ENCODE measurements around the gene FOXC1. TPM values are rescaled to one million over a fixed set of nuclear protein-coding genes. Genes with fewer than 3 reads are reported as not detected.

Gene FOXC1
- total RNA-seq, 2 experiments from 2014 or later = 0.05 to 0.07 TPM

GRCh38 chr6:1610497-1611321 is 994 bp downstream of the FOXC1 start:
- intact Hi-C loops (cut with micrococcal nuclease) = no loop called here

GRCh38 chr6:1611322-1611571 is 1.5 kb downstream of the FOXC1 start:
- ChIA-PET CTCF (interaction anchor here (0.7 to 2.4 kb wide), 11 partner anchors 8 to 1024 kb away, joined by 3 to 9 read pairs (median 4); no protein-coding TSS in a partner anchor), POLR2A (no interaction called here)
- no peaks in the 10 kb centered on the region for H3K9me3 Mint-ChIP-seq
- DNase-seq = no peak
- H3K4me3 Mint-ChIP-seq = no peak overlapping the region
- intact Hi-C loops (cut with micrococcal nuclease) = no loop called here
- H3K36me3 Mint-ChIP-seq = peaks cover 6% of the 10 kb centered on the region
- H3K27ac Mint-ChIP-seq = no peak overlapping the region
- H3K27me3 Mint-ChIP-seq = peaks cover 61% of the 10 kb centered on the region
- peaks cover 41% of the 10 kb centered on the region for H3K4me1 Mint-ChIP-seq (ENCODE audit: low read depth)

More at GRCh38 chr6:1610497-1611321, 994 bp downstream of the FOXC1 start:
- Mint-ChIP-seq H3K4me1 (ENCODE audit: low read depth) (peaks cover 46% of the 10 kb centered on the region), H3K36me3 (peaks cover 6% of the 10 kb centered on the region), H3K9me3 (no peaks in the 10 kb centered on the region), H3K27me3 (peaks cover 61% of the 10 kb centered on the region), H3K4me3 (peak overlapping the region; percentile 59), H3K27ac (no peak overlapping the region)
- POLR2A ChIA-PET = no interaction called here
- CTCF ChIA-PET = interaction anchor here (0.7 to 2.4 kb wide), 10 partner anchors 9 to 918 kb away, joined by 3 to 8 read pairs (median 4); no protein-coding TSS in a partner anchor
- peak; percentile 35 for DNase-seq

- H3K36me3 Mint-ChIP-seq = peaks cover 6% of the 10 kb centered on the region
- peaks cover 60% of the 10 kb centered on the region for H3K27me3 Mint-ChIP-seq
- peaks cover 37% of the 10 kb centered on the region for H3K4me1 Mint-ChIP-seq (ENCODE audit: low read depth)
- CTCF ChIA-PET = interaction anchor here (0.5 to 2.4 kb wide), 11 partner anchors 8 to 1023 kb away, joined by 3 to 9 read pairs (median 4); no protein-coding TSS in a partner anchor
- H3K4me3 Mint-ChIP-seq = peak overlapping the region; percentile 69
- peak; percentile 17 for DNase-seq
- intact Hi-C loops (cut with micrococcal nuclease) = no loop called here
- H3K27ac Mint-ChIP-seq = no peak overlapping the region
- H3K9me3 Mint-ChIP-seq = no peaks in the 10 kb centered on the region
- POLR2A ChIA-PET = no interaction called here
Observed at GRCh38 chr6:1611572-1612298, 2.0 kb downstream of the FOXC1 start.

- H3K4me3 Mint-ChIP-seq = peak overlapping the region; percentile 69
Observed at GRCh38 chr6:1612299-1612973, 2.7 kb downstream of the FOXC1 start.

GRCh38 chr6:1612974-1613306 is 3.2 kb downstream of the FOXC1 start:
- H3K27ac Mint-ChIP-seq = no peak overlapping the region
- H3K9me3 Mint-ChIP-seq = no peaks in the 10 kb centered on the region
- POLR2A ChIA-PET = no interaction called here
- H3K4me1 Mint-ChIP-seq (ENCODE audit: low read depth) = peaks cover 25% of the 10 kb centered on the region
- no peak for DNase-seq
- intact Hi-C loops (cut with micrococcal nuclease) = no loop called here
- CTCF ChIA-PET = interaction anchor here (1.7 to 2.4 kb wide), 3 partner anchors 17 to 1022 kb away, joined by 8 to 9 read pairs (median 8); no protein-coding TSS in a partner anchor
- peaks cover 6% of the 10 kb centered on the region for H3K36me3 Mint-ChIP-seq
- H3K4me3 Mint-ChIP-seq = no peak overlapping the region
- H3K27me3 Mint-ChIP-seq = peaks cover 60% of the 10 kb centered on the region

More at GRCh38 chr6:1612299-1612973, 2.7 kb downstream of the FOXC1 start:
- Mint-ChIP-seq H3K4me1 (ENCODE audit: low read depth) (peaks cover 30% of the 10 kb centered on the region), H3K9me3 (no peaks in the 10 kb centered on the region), H3K27ac (no peak overlapping the region), H3K36me3 (peaks cover 6% of the 10 kb centered on the region), H3K27me3 (peaks cover 60% of the 10 kb centered on the region)
- CTCF ChIA-PET = interaction anchor here (0.5 to 2.4 kb wide), 8 partner anchors 10 to 1022 kb away, joined by 3 to 9 read pairs (median 4); no protein-coding TSS in a partner anchor
- POLR2A ChIA-PET = no interaction called here
- DNase-seq = no peak
- intact Hi-C loops (cut with micrococcal nuclease) = no loop called here

GRCh38 chr6:1613346-1613687 is 3.6 kb downstream of the FOXC1 start:
- Mint-ChIP-seq H3K36me3 (peaks cover 6% of the 10 kb centered on the region), H3K27ac (no peak overlapping the region), H3K4me1 (ENCODE audit: low read depth) (peaks cover 21% of the 10 kb centered on the region), H3K9me3 (no peaks in the 10 kb centered on the region), H3K4me3 (no peak overlapping the region), H3K27me3 (peaks cover 60% of the 10 kb centered on the region)
- intact Hi-C loops (cut with micrococcal nuclease) = no loop called here
- CTCF ChIA-PET = interaction anchor here (2.0 kb wide), 1 partner anchor 1022 kb away, joined by 9 read pairs; no protein-coding TSS in a partner anchor
- POLR2A ChIA-PET = no interaction called here
- DNase-seq = no peak

GRCh38 chr6:1613688-1614447 is 4.2 kb downstream of the FOXC1 start:
- no peak overlapping the region for H3K27ac Mint-ChIP-seq
- CTCF ChIA-PET = interaction anchor here (1.0 to 2.1 kb wide), 4 partner anchors 8 to 490 kb away, joined by 3 to 10 read pairs (median 6); no protein-coding TSS in a partner anchor
- H3K36me3 Mint-ChIP-seq = peaks cover 6% of the 10 kb centered on the region
- POLR2A ChIA-PET = no interaction called here
- H3K9me3 Mint-ChIP-seq = no peaks in the 10 kb centered on the region
- no peak for DNase-seq
- intact Hi-C loops (cut with micrococcal nuclease) = no loop called here
- no peak overlapping the region for H3K4me3 Mint-ChIP-seq
- peaks cover 60% of the 10 kb centered on the region for H3K27me3 Mint-ChIP-seq
- H3K4me1 Mint-ChIP-seq (ENCODE audit: low read depth) = peaks cover 16% of the 10 kb centered on the region

GRCh38 chr6:1614448-1615150 is 4.9 kb downstream of the FOXC1 start:
- Mint-ChIP-seq H3K27me3 (peaks cover 57% of the 10 kb centered on the region), H3K36me3 (peaks cover 6% of the 10 kb centered on the region), H3K27ac (no peak overlapping the region), H3K9me3 (no peaks in the 10 kb centered on the region), H3K4me1 (ENCODE audit: low read depth) (peaks cover 16% of the 10 kb centered on the region), H3K4me3 (no peak overlapping the region)
- intact Hi-C loops (cut with micrococcal nuclease) = no loop called here
- POLR2A ChIA-PET = interaction anchor here (0.6 kb wide), 1 partner anchor 12 kb away, joined by 3 read pairs; no protein-coding TSS in a partner anchor
- no peak for DNase-seq
- CTCF ChIA-PET = interaction anchor here (1.0 to 2.1 kb wide), 4 partner anchors 9 to 490 kb away, joined by 3 to 10 read pairs (median 6); no protein-coding TSS in a partner anchor

GRCh38 chr6:1615151-1615852 is 5.6 kb downstream of the FOXC1 start:
- peaks cover 16% of the 10 kb centered on the region for H3K4me1 Mint-ChIP-seq (ENCODE audit: low read depth)
- ChIA-PET CTCF (interaction anchor here (0.7 to 2.3 kb wide), 6 partner anchors 9 to 1019 kb away, joined by 3 to 10 read pairs (median 6); no protein-coding TSS in a partner anchor), POLR2A (interaction anchor here (0.6 kb wide), 1 partner anchor 12 kb away, joined by 3 read pairs; no protein-coding TSS in a partner anchor)
- peaks cover 59% of the 10 kb centered on the region for H3K27me3 Mint-ChIP-seq
- H3K9me3 Mint-ChIP-seq = no peaks in the 10 kb centered on the region
- intact Hi-C loops (cut with micrococcal nuclease) = no loop called here
- H3K4me3 Mint-ChIP-seq = no peak overlapping the region
- H3K27ac Mint-ChIP-seq = no peak overlapping the region
- DNase-seq = no peak
- peaks cover 6% of the 10 kb centered on the region for H3K36me3 Mint-ChIP-seq

GRCh38 chr6:1615853-1616420 is 6.2 kb downstream of the FOXC1 start:
- Mint-ChIP-seq H3K9me3 (no peaks in the 10 kb centered on the region), H3K4me3 (no peak overlapping the region), H3K36me3 (peaks cover 6% of the 10 kb centered on the region), H3K27me3 (peaks cover 58% of the 10 kb centered on the region), H3K27ac (no peak overlapping the region), H3K4me1 (ENCODE audit: low read depth) (peaks cover 13% of the 10 kb centered on the region)
- POLR2A ChIA-PET = no interaction called here
- no peak for DNase-seq
- CTCF ChIA-PET = interaction anchor here (0.7 to 2.3 kb wide), 6 partner anchors 10 to 1018 kb away, joined by 3 to 10 read pairs (median 6); no protein-coding TSS in a partner anchor
- intact Hi-C loops (cut with micrococcal nuclease) = no loop called here

All from activated CD4-positive, alpha-beta memory T cell treated with anti-CD3 and anti-CD28 coated beads for 36 hours (primary cell).